ENCODE measurements around the gene ATP6V0D1. TPM values are rescaled to one million over a fixed set of nuclear protein-coding genes. Genes with fewer than 3 reads are reported as not detected.
A peak's percentile ranks its signal among the peaks of the same experiment; 100 is the strongest.
"Not testable (repeated sequence)": the region's sequence is repeated elsewhere in the genome, so short reads cannot be mapped to it uniquely, and the experiment has no call there.

Gene ATP6V0D1
- total and polyA plus RNA-seq, 2 donors (not counting 1 experiment from before 2014, with no cell fraction given): 62.1 to 91.0 TPM

DNA sequence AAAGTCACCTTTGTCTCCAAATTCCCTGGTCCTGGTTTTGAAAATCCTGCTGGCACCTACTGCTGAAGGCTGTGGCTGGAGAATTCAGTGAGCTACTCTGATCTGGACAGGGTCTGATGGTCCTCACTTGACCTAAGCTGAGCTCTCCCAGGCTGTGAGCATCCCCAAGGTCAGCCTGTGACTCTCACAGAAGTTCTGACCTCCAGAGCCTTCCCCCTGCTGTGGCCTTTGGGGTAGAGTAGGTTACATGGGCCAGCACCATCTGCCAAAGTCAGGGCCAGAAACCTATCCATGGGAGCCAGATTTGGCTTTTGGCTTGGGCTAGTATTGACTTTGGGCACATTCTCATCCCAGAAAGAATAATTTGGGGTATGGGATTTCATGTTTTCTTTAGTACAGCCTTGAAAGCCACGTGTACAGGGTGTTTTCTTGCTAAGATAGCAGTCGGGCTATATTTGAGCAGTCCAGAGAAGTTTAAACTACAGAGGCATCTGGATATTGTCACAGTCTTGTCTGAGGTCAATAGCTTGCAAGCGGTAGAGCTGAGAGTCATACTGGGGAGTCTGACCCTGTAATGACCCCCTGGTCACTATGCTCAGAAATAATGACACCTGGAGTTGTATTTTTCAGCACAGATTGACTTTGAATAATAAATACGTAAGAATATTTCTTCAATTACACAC is 8.6 kb upstream of the ATP6V0D1 start:
- no peaks in the 10 kb centered on the region for H3K27me3 ChIP-seq (replicated peaks in 1 of 4; ENCODE audit: control extremely low read depth in 1 of 4, control insufficient read depth in 3 of 4, insufficient read depth in 4 of 4, low read length in 3 of 4)
- TF ChIP-seq EZH2 (IDR thresholded peaks at IDR 0.05; ENCODE audit: borderline replicate concordance, insufficient read depth, low read depth, low read length, poor library complexity, severe bottlenecking): no peak
- TF ChIP-seq, protein P1, sequence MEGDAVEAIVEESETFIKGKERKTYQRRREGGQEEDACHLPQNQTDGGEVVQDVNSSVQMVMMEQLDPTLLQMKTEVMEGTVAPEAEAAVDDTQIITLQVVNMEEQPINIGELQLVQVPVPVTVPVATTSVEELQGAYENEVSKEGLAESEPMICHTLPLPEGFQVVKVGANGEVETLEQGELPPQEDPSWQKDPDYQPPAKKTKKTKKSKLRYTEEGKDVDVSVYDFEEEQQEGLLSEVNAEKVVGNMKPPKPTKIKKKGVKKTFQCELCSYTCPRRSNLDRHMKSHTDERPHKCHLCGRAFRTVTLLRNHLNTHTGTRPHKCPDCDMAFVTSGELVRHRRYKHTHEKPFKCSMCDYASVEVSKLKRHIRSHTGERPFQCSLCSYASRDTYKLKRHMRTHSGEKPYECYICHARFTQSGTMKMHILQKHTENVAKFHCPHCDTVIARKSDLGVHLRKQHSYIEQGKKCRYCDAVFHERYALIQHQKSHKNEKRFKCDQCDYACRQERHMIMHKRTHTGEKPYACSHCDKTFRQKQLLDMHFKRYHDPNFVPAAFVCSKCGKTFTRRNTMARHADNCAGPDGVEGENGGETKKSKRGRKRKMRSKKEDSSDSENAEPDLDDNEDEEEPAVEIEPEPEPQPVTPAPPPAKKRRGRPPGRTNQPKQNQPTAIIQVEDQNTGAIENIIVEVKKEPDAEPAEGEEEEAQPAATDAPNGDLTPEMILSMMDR (IDR thresholded peaks at IDR 0.05): no peak
- intact Hi-C loops (cut with micrococcal nuclease): loop anchor here (1.0 to 10.0 kb wide), 3 partner anchors 8 to 448 kb away; partner anchors contain the start of genes ATP6V0D1, PSMB10, RANBP10 and TSNAXIP1
- Mint-ChIP-seq H3K4me3 (peak overlapping the region; percentile 58), H3K4me1 (peaks cover 73% of the 10 kb centered on the region), H3K27ac (peak overlapping the region; percentile 82), H3K9me3 (ENCODE audit: insufficient read depth) (no peaks in the 10 kb centered on the region), H3K27me3 (no peaks in the 10 kb centered on the region)
- H3K4me1 ChIP-seq (ENCODE audit: control insufficient read depth in 2 of 2, insufficient read depth in 2 of 2, low read length in 2 of 2): peaks cover 75 to 84% of the 10 kb centered on the region in 2 donors
- no peak overlapping the region for H2AFZ ChIP-seq (ENCODE audit: insufficient read depth, low read depth, low read length, poor library complexity, severe bottlenecking)
- peak overlapping the region; percentile 74 for H3K4me2 ChIP-seq (replicated peaks; ENCODE audit: low read depth, low read length, poor library complexity, severe bottlenecking)
- no peaks in the 10 kb centered on the region for H4K20me1 ChIP-seq (ENCODE audit: control insufficient read depth, insufficient read depth, low read length, poor library complexity, severe bottlenecking)
- DNase-seq (no peak), ATAC-seq (ENCODE audit: low read depth) (no peak)
- H3K9ac ChIP-seq (ENCODE audit: low read length): peak overlapping the region; percentile 48
- peaks cover 0 to 12% of the 10 kb centered on the region in 2 experiments for H3K36me3 ChIP-seq (replicated peaks in 1 of 2; ENCODE audit: control extremely low read depth in 1 of 2, control insufficient read depth in 1 of 2, extremely low read depth in 1 of 2, insufficient read depth in 2 of 2, low read length in 1 of 2)
- peak overlapping the region; percentile 70 to 89 for H3K27ac ChIP-seq (ENCODE audit: low read length in 2 of 2)
- CTCF ChIA-PET: interaction anchor here (0.9 to 23.6 kb wide), 14 partner anchors 8 to 263 kb away, joined by 3 to 817 read pairs (median 6); partner anchors contain the start of genes AGRP, ATP6V0D1, CARMIL2 and CTCF
- POLR2A ChIA-PET: interaction anchor here (0.6 to 2.6 kb wide), 14 partner anchors 9 to 514 kb away, joined by 3 to 12 read pairs (median 5); partner anchors contain the start of gene ATP6V0D1
- peak overlapping the region in 3 of 5 experiments; percentile 1 to 52 (median 18) for H3K4me3 ChIP-seq (ENCODE audit: control extremely low read depth in 1 of 5, extremely low read depth in 1 of 5, insufficient read depth in 1 of 5, low read depth in 2 of 5, low read length in 4 of 5)
- H3K9me3 ChIP-seq (ENCODE audit: control extremely low read depth in 1 of 3, control insufficient read depth in 2 of 3, insufficient read depth in 1 of 3, low read length in 2 of 3): peaks cover 0 to 2% (median 0%) of the 10 kb centered on the region in 3 donors
- 100% methylated on average over 3 of the region's 4 CpGs for WGBS (ENCODE audit: insufficient coverage)
- peaks cover 42% of the 10 kb centered on the region for H3K79me2 ChIP-seq (ENCODE audit: control insufficient read depth, insufficient read depth, low read length)

DNA sequence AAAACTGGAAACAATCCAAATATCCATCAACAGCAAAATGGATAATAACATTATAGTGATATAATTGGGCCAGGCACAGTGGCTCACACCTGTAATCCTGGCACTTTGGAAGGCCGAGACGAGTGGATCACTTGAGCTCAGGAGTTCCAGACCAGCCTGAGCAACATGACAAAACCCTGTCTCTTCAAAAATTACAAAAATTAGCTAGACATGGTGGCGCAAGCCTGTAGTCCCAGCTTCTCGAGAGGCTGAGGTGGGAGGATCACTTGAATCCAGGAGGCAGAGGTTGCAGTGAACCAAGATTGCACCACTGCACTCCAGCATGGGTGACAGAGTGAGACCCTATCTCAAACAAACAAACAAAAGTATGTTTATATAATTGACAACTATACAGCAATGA is 6.6 kb upstream of the ATP6V0D1 start:
- H3K9me3 ChIP-seq (ENCODE audit: control extremely low read depth in 1 of 3, control insufficient read depth in 2 of 3, insufficient read depth in 1 of 3, low read length in 2 of 3); H2AFZ ChIP-seq (ENCODE audit: insufficient read depth, low read depth, low read length, poor library complexity, severe bottlenecking); H3K4me2 ChIP-seq (replicated peaks; ENCODE audit: low read depth, low read length, poor library complexity, severe bottlenecking); ATAC-seq (ENCODE audit: low read depth); DNase-seq; H3K27me3 ChIP-seq (replicated peaks in 1 of 4; ENCODE audit: control extremely low read depth in 1 of 4, control insufficient read depth in 3 of 4, insufficient read depth in 4 of 4, low read length in 3 of 4); H4K20me1 ChIP-seq (ENCODE audit: control insufficient read depth, insufficient read depth, low read length, poor library complexity, severe bottlenecking); H3K4me3 ChIP-seq (ENCODE audit: control extremely low read depth in 1 of 5, extremely low read depth in 1 of 5, insufficient read depth in 1 of 5, low read depth in 2 of 5, low read length in 4 of 5); H3K9ac ChIP-seq (ENCODE audit: low read length); H3K4me3 Mint-ChIP-seq; H3K27me3 Mint-ChIP-seq; H3K9me3 Mint-ChIP-seq (ENCODE audit: insufficient read depth): not testable (repeated sequence)
- intact Hi-C loops (cut with micrococcal nuclease): loop anchor here (10.0 kb wide), 1 partner anchor 317 kb away; the partner anchor contains the start of genes RANBP10 and TSNAXIP1
- peak overlapping the region in 1 of 2 donors; percentile 49 for H3K27ac ChIP-seq (ENCODE audit: low read length in 2 of 2)
- H3K79me2 ChIP-seq (ENCODE audit: control insufficient read depth, insufficient read depth, low read length): peaks cover 48% of the 10 kb centered on the region
- ChIA-PET CTCF (interaction anchor here (1.6 to 23.6 kb wide), 3 partner anchors 30 to 60 kb away, joined by 5 to 817 read pairs (median 25); no protein-coding TSS in a partner anchor), POLR2A (interaction anchor here (0.5 to 1.6 kb wide), 2 partner anchors 17 to 183 kb away, joined by 4 to 7 read pairs; no protein-coding TSS in a partner anchor)
- peaks cover 76 to 84% of the 10 kb centered on the region in 2 donors for H3K4me1 ChIP-seq (ENCODE audit: control insufficient read depth in 2 of 2, insufficient read depth in 2 of 2, low read length in 2 of 2)
- H3K4me1 Mint-ChIP-seq: peaks cover 75% of the 10 kb centered on the region
- 85% methylated on average over 2 of the region's 4 CpGs for WGBS (ENCODE audit: insufficient coverage)
- H3K27ac Mint-ChIP-seq: peak overlapping the region; percentile 59
- peaks cover 0 to 22% of the 10 kb centered on the region in 2 experiments for H3K36me3 ChIP-seq (replicated peaks in 1 of 2; ENCODE audit: control extremely low read depth in 1 of 2, control insufficient read depth in 1 of 2, extremely low read depth in 1 of 2, insufficient read depth in 2 of 2, low read length in 1 of 2)
